MG63 (cell line): ENCODE results near the gene MFSD12. TPM values are rescaled to one million over a fixed set of nuclear protein-coding genes. Genes with fewer than 3 reads are reported as not detected.
"Not testable (repeated sequence)": the region's sequence is repeated elsewhere in the genome, so short reads cannot be mapped to it uniquely, and the experiment has no call there.

ENCODE experiments used
- DNase-seq: peaks from one replicate; pipeline ENCODE4 v3.0.0-alpha.2; 2020
- H3K27me3 ChIP-seq: fragments of 250-450 bp; sonication (Bioruptor Pico); 2 replicates; pipeline ENCODE4 v1.5.1; 2020; ENCODE audit warnings: mild to moderate bottlenecking, moderate library complexity
- H3K36me3 ChIP-seq: fragments of 250-450 bp; sonication (Bioruptor Pico); 2 replicates; pipeline ENCODE4 v1.5.1; 2020; ENCODE audit warnings: mild to moderate bottlenecking, moderate library complexity
- H3K4me3 ChIP-seq: fragments of 250-450 bp; sonication (Bioruptor Pico); 2 replicates; pipeline ENCODE4 v1.5.1; 2020; ENCODE audit warnings: mild to moderate bottlenecking, moderate library complexity
- H3K9me3 ChIP-seq: fragments of 250-450 bp; sonication (Bioruptor Pico); 2 replicates; pipeline ENCODE4 v1.5.1; 2020; ENCODE audit warnings: mild to moderate bottlenecking, moderate library complexity
- total RNA-seq: library from RNA; depleted of rRNA; stranded (reverse); fragments of >200 nt; shearing (Covaris generic); gene quantifications from 2 replicates; pipeline ENCODE4 v1.2.3, GENCODE V29; 2014; ENCODE audit warnings: low replicate concordance

MFSD12 gene
- total RNA-seq, 1 experiment from 2014 or later = 26.4 TPM

GRCh38 chr19:3510727-3511126 lies 46.7 kb downstream of the MFSD12 start:
- Histone ChIP-seq H3K9me3 (no peaks in the 10 kb centered on the region), H3K4me3 (no peak overlapping the region), H3K36me3 (peaks cover 5% of the 10 kb centered on the region), H3K27me3 (no peaks in the 10 kb centered on the region)
- DNase-seq = no peak

- no peak overlapping the region for H3K4me3 ChIP-seq
These were observed 47.8 kb downstream of the MFSD12 start for GRCh38 chr19:3509566-3509989.

GRCh38 chr19:3508771-3509535 lies 48.4 kb downstream of the MFSD12 start:
- Histone ChIP-seq H3K36me3 (peaks cover 5% of the 10 kb centered on the region), H3K9me3 (no peaks in the 10 kb centered on the region), H3K27me3 (no peaks in the 10 kb centered on the region), H3K4me3 (no peak overlapping the region)
- no peak for DNase-seq

More at GRCh38 chr19:3509566-3509989, 47.8 kb downstream of the MFSD12 start:
- Histone ChIP-seq H3K27me3 (no peaks in the 10 kb centered on the region), H3K36me3 (peaks cover 5% of the 10 kb centered on the region), H3K9me3 (no peaks in the 10 kb centered on the region)
- no peak for DNase-seq

GRCh38 chr19:3508121-3508661 lies 49.2 kb downstream of the MFSD12 start:
- not testable (repeated sequence) for H3K27me3 ChIP-seq, H3K36me3 ChIP-seq, H3K9me3 ChIP-seq, DNase-seq, H3K4me3 ChIP-seq

- H3K36me3 ChIP-seq = peaks cover 5% of the 10 kb centered on the region
- DNase-seq = no peak
These were observed 49.8 kb downstream of the MFSD12 start for GRCh38 chr19:3507371-3508120.

GRCh38 chr19:3506384-3507340 lies 50.7 kb downstream of the MFSD12 start:
- no peaks in the 10 kb centered on the region for H3K27me3 ChIP-seq
- H3K9me3 ChIP-seq = no peaks in the 10 kb centered on the region
- no peak for DNase-seq
- peaks cover 5% of the 10 kb centered on the region for H3K36me3 ChIP-seq
- H3K4me3 ChIP-seq = peak overlapping the region; percentile 66

More at GRCh38 chr19:3507371-3508120, 49.8 kb downstream of the MFSD12 start:
- no peaks in the 10 kb centered on the region for H3K27me3 ChIP-seq
- peak overlapping the region; percentile 66 for H3K4me3 ChIP-seq
- no peaks in the 10 kb centered on the region for H3K9me3 ChIP-seq

- H3K4me3 ChIP-seq = peak within 1 kb of the TSS; percentile 67
- H3K36me3 ChIP-seq = peaks cover 5% of the 10 kb centered on the region; the same call in 1 of the 2 replicates
- H3K9me3 ChIP-seq = no peaks in the 10 kb centered on the region
- H3K27me3 ChIP-seq = no peaks in the 10 kb centered on the region
- DNase-seq = peak; percentile 95
These were observed 51.6 kb downstream of the MFSD12 start, which contains the start of gene FZR1 for GRCh38 chr19:3505598-3506383. TSS of gene FZR1 (plus strand) at chr19:3506311. CDS start at chr19:3522990, 16,679 bp downstream.

- Histone ChIP-seq H3K9me3 (no peaks in the 10 kb centered on the region), H3K4me3 (no peak overlapping the region), H3K27me3 (no peaks in the 10 kb centered on the region), H3K36me3 (peaks cover 5% of the 10 kb centered on the region; the same call in 1 of the 2 replicates)
- no peak for DNase-seq
These were observed 52.7 kb downstream of the MFSD12 start for GRCh38 chr19:3504735-3505134.

GRCh38 chr19:3503036-3503572 lies 54.3 kb downstream of the MFSD12 start:
- peak; percentile 36 for DNase-seq
- Histone ChIP-seq H3K9me3 (no peaks in the 10 kb centered on the region), H3K27me3 (no peaks in the 10 kb centered on the region), H3K4me3 (no peak overlapping the region), H3K36me3 (no peaks in the 10 kb centered on the region; the same call in 1 of the 2 replicates)

GRCh38 chr19:3501780-3502179 lies 55.6 kb downstream of the MFSD12 start:
- DNase-seq = no peak
- Histone ChIP-seq H3K27me3 (no peaks in the 10 kb centered on the region), H3K9me3 (no peaks in the 10 kb centered on the region), H3K4me3 (no peak overlapping the region), H3K36me3 (no peaks in the 10 kb centered on the region; the same call in 1 of the 2 replicates)

GRCh38 chr19:3500429-3501101 lies 56.8 kb downstream of the MFSD12 start, which contains the start of gene DOHH:
TSS of gene DOHH (minus strand) at chr19:3500674. CDS start at chr19:3496814, 3,860 bp downstream.
- H3K36me3 ChIP-seq = no peaks in the 10 kb centered on the region; the same call in 1 of the 2 replicates

GRCh38 chr19:3499738-3500428 lies 57.5 kb downstream of the MFSD12 start:
- no peaks in the 10 kb centered on the region for H3K9me3 ChIP-seq
- H3K27me3 ChIP-seq = no peaks in the 10 kb centered on the region
- no peaks in the 10 kb centered on the region; the same call in 1 of the 2 replicates for H3K36me3 ChIP-seq
- peak overlapping the region; percentile 89 for H3K4me3 ChIP-seq
- DNase-seq = no peak

More at GRCh38 chr19:3500429-3501101, 56.8 kb downstream of the MFSD12 start, which contains the start of gene DOHH:
- peak within 1 kb of the TSS; percentile 89 for H3K4me3 ChIP-seq
- peak; percentile 88 for DNase-seq
- H3K27me3 ChIP-seq = no peaks in the 10 kb centered on the region
- H3K9me3 ChIP-seq = no peaks in the 10 kb centered on the region

- Histone ChIP-seq H3K36me3 (no peaks in the 10 kb centered on the region; the same call in 1 of the 2 replicates), H3K27me3 (no peaks in the 10 kb centered on the region), H3K9me3 (no peaks in the 10 kb centered on the region), H3K4me3 (no peak overlapping the region)
- no peak for DNase-seq
These were observed 59.4 kb downstream of the MFSD12 start for GRCh38 chr19:3497757-3498520.
